ENCODE measurements around the gene BCKDHA.
"Not testable (repeated sequence)": the region's sequence is repeated elsewhere in the genome, so short reads cannot be mapped to it uniquely, and the experiment has no call there.

BCKDHA gene

GRCh38 chr19:41405776-41406175, 8.2 kb downstream of the BCKDHA start:
- DNase-seq (ENCODE audit: low spot score), result no peak

- DNase-seq (ENCODE audit: low spot score), result no peak
Observed at GRCh38 chr19:41407271-41407670, 9.7 kb downstream of the BCKDHA start.

GRCh38 chr19:41408256-41408655, 10.6 kb downstream of the BCKDHA start:
- DNase-seq (ENCODE audit: low spot score), result no peak

- DNase-seq (ENCODE audit: low spot score), result not testable (repeated sequence)
Observed at GRCh38 chr19:41408846-41409245, 11.2 kb downstream of the BCKDHA start.

GRCh38 chr19:41409288-41409687, 11.7 kb downstream of the BCKDHA start:
- DNase-seq (ENCODE audit: low spot score), result no peak

GRCh38 chr19:41410336-41411054, 12.9 kb downstream of the BCKDHA start:
- DNase-seq (ENCODE audit: low spot score), result no peak

GRCh38 chr19:41411100-41411967, 13.7 kb downstream of the BCKDHA start:
- DNase-seq (ENCODE audit: low spot score), result no peak

GRCh38 chr19:41411968-41412265, 14.3 kb downstream of the BCKDHA start:
- peak; percentile 62 for DNase-seq (ENCODE audit: low spot score)

GRCh38 chr19:41412953-41413352, 15.3 kb downstream of the BCKDHA start:
- DNase-seq (ENCODE audit: low spot score), result no peak

GRCh38 chr19:41413947-41414346, 16.3 kb downstream of the BCKDHA start:
- DNase-seq (ENCODE audit: low spot score), result no peak

- DNase-seq (ENCODE audit: low spot score), result no peak
Observed at GRCh38 chr19:41414461-41414860, 16.8 kb downstream of the BCKDHA start.

GRCh38 chr19:41415154-41415571, 17.5 kb downstream of the BCKDHA start:
- DNase-seq (ENCODE audit: low spot score), result no peak

- no peak for DNase-seq (ENCODE audit: low spot score)
Observed at GRCh38 chr19:41416194-41416674, 18.6 kb downstream of the BCKDHA start.

GRCh38 chr19:41420101-41420880, 22.7 kb downstream of the BCKDHA start:
- no peak for DNase-seq (ENCODE audit: low spot score)

GRCh38 chr19:41421314-41421713, 23.7 kb downstream of the BCKDHA start:
- no peak for DNase-seq (ENCODE audit: low spot score)

- no peak for DNase-seq (ENCODE audit: low spot score)
Observed at GRCh38 chr19:41421973-41422372, 24.4 kb downstream of the BCKDHA start.

GRCh38 chr19:41422456-41422855, 24.8 kb downstream of the BCKDHA start:
- no peak for DNase-seq (ENCODE audit: low spot score)

- DNase-seq (ENCODE audit: low spot score), result no peak
Observed at GRCh38 chr19:41422955-41423354, 25.3 kb downstream of the BCKDHA start.

GRCh38 chr19:41424335-41425173, 26.9 kb downstream of the BCKDHA start:
- DNase-seq (ENCODE audit: low spot score), result no peak

- no peak for DNase-seq (ENCODE audit: low spot score)
Observed at GRCh38 chr19:41425174-41426115, 27.8 kb downstream of the BCKDHA start.

Measured in putamen (tissue), 1 donor.